GM21717 (cell line): ENCODE data around the gene RIMBP2.

ENCODE experiments used
- ATAC-seq: cut with Tn5 transposase; IDR thresholded peaks from one replicate; pipeline ENCODE4 v1.9.1; 2021; ENCODE audit warnings: mild to moderate bottlenecking, moderate library complexity; ENCODE audit not compliant: unreplicated experiment

Gene RIMBP2

GRCh38 chr12:130434560-130434959, 281.5 kb downstream of the RIMBP2 start:
- ATAC-seq = no peak

GRCh38 chr12:130433834-130434233, 282.3 kb downstream of the RIMBP2 start:
- ATAC-seq = no peak

GRCh38 chr12:130433411-130433810, 282.7 kb downstream of the RIMBP2 start:
- ATAC-seq = no peak

- no peak for ATAC-seq
Measured at GRCh38 chr12:130431176-130431575, 284.9 kb downstream of the RIMBP2 start.

- no peak for ATAC-seq
Measured at GRCh38 chr12:130429656-130430505, 286.2 kb downstream of the RIMBP2 start.

GRCh38 chr12:130428116-130428515, 288.0 kb downstream of the RIMBP2 start:
- no peak for ATAC-seq

GRCh38 chr12:130427381-130427887, 288.7 kb downstream of the RIMBP2 start:
- ATAC-seq = no peak

GRCh38 chr12:130425698-130426245, 290.3 kb downstream of the RIMBP2 start:
- ATAC-seq = no peak

- no peak for ATAC-seq
Measured at GRCh38 chr12:130424858-130425697, 291.0 kb downstream of the RIMBP2 start.

- ATAC-seq = no peak
Measured at GRCh38 chr12:130423991-130424857, 291.9 kb downstream of the RIMBP2 start.

- ATAC-seq = no peak
Measured at GRCh38 chr12:130423136-130423535, 293.0 kb downstream of the RIMBP2 start.

GRCh38 chr12:130422676-130423075, 293.4 kb downstream of the RIMBP2 start:
- no peak for ATAC-seq

- no peak for ATAC-seq
Measured at GRCh38 chr12:130421896-130422295, 294.2 kb downstream of the RIMBP2 start.

GRCh38 chr12:130420071-130420470, 296.0 kb downstream of the RIMBP2 start:
- no peak for ATAC-seq

GRCh38 chr12:130419116-130419515, 297.0 kb downstream of the RIMBP2 start:
- no peak for ATAC-seq

- no peak for ATAC-seq
Measured at GRCh38 chr12:130418251-130418650, 297.8 kb downstream of the RIMBP2 start.

- no peak for ATAC-seq
Measured at GRCh38 chr12:130414381-130414780, 301.7 kb downstream of the RIMBP2 start.

- no peak for ATAC-seq
Measured at GRCh38 chr12:130413909-130414308, 302.2 kb downstream of the RIMBP2 start.

GRCh38 chr12:130412384-130412783, 303.7 kb downstream of the RIMBP2 start:
- no peak for ATAC-seq

- ATAC-seq = no peak
Measured at GRCh38 chr12:130405332-130405731, 310.8 kb downstream of the RIMBP2 start.
